GM18517 (cell line): Measurements from ENCODE around the gene QRICH1.

Source experiments
- ATAC-seq: cut with Tn5 transposase; IDR thresholded peaks from one replicate; pipeline ENCODE4 v1.9.1; 2021; ENCODE audit warnings: mild to moderate bottlenecking, moderate library complexity; ENCODE audit not compliant: unreplicated experiment

QRICH1 gene

GRCh38 chr3:49001155-49001554, 92.7 kb downstream of the QRICH1 start:
- ATAC-seq = no peak

DNA sequence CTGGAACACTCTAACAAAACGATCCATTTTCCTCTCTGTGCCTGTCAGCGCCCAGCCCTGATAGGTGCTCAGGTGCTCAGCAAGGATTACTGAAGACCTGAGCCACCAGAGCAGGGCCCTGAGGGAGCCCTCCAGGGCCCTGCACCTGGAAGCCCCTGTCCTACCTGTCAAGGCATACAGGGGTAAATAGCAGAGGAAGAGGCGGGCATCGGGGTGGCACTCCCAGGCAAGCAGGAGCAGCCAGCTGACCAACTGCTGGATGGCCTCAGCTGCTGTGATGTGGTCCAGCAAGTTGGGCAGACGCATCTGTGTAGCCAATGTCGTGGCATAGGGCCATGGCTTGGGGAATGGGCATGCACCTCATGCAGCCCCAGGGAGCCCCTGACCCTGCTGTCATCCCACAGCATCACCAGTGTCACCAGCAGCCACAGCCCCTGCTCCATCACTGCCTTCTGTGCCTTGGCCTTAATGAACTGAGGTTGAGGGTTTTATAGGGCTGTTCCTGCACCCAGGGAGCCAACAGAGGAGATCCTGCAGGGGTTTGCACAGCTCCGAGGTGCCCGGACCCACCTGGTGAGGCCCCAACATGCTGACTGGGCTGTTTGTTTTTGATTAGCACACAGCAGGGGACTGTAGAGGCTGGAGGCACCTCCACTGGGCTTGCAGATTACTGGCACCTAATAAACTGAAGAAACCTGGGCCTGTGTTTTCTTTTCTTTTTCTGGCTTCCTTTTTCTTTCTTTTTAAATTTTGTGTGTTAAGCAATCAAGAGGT, 94.6 kb downstream of the QRICH1 start:
- ATAC-seq = no peak

DNA sequence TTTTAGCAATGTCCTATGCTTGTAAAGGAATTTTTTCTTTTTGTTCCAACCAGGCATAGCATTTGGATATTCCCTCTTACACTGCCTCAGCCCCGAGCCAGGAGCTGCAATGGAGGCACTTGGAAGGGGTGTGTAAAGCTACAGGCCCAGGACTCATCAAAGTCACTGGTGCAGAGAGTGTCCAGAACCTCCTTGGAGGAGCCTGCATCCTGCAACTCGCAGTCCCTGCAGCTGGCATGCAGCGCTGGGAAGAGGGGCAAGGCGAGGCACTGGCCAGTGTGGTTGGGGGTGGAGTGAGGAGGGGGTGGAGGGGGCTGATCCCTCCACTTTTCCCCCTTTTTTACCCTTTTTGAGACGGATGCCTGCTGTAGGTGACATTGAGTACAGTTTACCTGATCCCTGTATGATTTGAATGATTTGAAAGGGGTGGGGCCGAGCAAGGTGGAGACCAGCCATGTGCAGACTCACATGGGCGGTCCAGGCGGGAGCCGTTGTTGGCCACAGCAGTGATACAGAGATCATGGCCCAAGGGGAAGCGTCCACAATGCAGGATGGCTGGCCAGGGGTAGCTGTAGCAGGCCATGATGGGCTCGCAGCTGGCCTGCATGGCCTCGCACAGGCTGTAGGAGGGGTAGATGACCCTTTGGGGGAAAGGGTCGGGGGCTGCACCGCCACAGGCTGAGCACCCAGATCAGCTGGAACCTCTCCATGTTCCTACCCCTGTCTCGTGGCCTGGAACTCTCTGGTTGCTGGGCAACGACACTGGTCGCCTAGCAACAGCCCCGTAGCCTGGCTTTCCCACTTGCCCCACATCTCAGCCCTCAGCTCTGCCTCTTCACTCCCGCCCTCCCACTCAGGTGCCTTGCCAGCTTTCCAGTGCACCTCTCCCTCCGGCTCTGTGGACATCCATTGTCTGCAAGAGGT, 95.9 kb downstream of the QRICH1 start:
- no peak for ATAC-seq

DNA sequence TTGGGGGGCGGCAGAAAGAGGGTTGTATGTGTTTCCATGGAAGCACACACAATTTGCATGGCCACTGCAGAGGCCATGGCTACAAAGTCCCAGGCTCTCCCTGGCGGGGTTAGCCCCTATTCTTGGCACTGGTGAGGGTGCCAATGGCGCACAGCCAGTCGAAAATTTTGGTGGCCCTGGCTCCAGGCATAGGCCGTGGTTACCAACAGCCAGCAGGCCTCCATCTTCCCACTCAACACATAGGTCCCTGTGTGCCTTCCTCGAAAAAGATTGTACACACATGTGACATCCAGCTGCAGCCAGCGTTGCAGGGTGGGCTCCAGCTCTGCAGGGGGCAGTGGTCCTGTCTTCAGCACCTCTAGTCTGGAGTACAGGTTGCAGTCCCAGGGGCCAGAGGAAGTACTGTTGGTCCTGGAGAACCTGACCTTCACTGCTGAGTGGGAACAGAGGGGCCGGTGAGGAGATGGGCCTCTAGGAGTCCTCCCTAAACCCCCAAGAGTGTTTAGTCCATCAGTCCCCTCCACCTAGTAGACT, 96.7 kb downstream of the QRICH1 start:
- ATAC-seq = no peak

GRCh38 chr3:48996640-48997039, 97.2 kb downstream of the QRICH1 start:
- ATAC-seq = no peak

DNA sequence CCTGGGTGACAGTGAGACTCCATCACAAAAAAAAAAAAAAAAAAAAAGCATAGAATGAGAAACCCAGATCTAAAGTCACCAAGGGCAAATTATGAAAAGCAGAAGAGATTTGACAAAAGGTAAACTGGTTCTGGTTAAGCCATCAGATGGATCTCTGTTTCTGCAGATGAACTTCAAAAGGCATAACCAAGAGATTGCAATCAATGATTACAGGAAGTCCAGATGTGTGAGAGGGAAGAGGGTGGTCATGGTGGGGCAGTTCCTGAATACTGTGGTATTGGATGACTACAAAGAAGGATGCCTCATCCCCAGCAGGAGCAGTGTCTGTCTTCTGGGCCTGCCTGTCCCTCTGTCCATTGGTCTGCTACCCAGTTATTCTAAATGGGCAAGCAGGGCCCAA, 100.0 kb downstream of the QRICH1 start:
- no peak for ATAC-seq

- ATAC-seq = no peak
Observed at GRCh38 chr3:48991851-48992545, 101.9 kb downstream of the QRICH1 start.

GRCh38 chr3:48990636-48991469, 103.0 kb downstream of the QRICH1 start:
- peak; percentile 20 for ATAC-seq

- peak; percentile 54 for ATAC-seq
Observed at GRCh38 chr3:48989796-48990635, 103.9 kb downstream of the QRICH1 start, which contains the start of gene P4HTM. Gene P4HTM, plus strand, starts transcription at chr3:48990241. Its CDS starts 16 bp downstream, at chr3:48990257.

- no peak for ATAC-seq
Observed at GRCh38 chr3:48989126-48989795, 104.6 kb downstream of the QRICH1 start.

DNA sequence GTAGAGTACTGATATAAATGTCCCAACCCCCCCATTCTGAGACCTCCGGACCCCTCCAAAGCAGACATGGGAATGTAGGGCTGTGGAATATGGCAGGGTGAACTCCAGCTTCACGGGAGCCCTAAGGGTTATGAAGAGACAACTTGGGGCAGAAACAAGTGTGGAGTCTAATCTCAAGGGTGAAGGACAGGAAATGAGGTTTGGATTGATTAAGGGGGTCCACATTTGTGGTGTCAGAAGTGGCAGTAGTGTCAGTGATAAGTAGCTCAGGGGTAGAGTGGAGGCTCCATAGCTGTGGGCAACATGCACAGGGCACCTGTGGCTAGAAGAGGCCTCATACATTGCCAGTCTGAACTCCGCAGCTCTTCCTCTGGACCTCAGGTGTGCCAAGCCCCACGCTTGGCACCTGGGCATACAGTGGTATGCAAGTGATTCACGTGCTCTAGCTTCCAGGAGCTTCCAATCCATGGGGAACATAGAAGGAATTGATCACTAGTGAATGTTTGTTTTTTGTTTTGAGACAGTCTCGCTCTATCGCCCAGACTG, 108.0 kb downstream of the QRICH1 start:
- ATAC-seq = no peak

DNA sequence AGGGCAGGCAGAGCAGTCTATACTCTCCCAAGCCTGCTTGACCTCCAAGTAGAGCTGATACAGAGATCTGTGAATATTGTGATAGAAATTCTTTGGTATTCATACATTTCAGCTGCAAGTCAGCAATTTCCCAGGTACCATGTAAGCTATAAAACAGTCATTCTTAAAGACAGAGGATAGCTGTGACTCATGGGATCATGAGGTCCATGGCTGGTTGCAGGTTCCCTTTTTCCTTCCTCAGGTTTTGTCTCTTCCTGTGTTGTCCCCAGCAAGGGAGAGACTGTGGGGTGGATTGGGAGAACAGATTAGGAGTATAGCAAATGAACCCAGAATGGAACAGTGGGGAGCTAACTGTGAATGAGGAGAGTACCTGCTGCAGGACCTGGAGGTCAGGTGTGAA, 109.2 kb downstream of the QRICH1 start:
- ATAC-seq = no peak

DNA sequence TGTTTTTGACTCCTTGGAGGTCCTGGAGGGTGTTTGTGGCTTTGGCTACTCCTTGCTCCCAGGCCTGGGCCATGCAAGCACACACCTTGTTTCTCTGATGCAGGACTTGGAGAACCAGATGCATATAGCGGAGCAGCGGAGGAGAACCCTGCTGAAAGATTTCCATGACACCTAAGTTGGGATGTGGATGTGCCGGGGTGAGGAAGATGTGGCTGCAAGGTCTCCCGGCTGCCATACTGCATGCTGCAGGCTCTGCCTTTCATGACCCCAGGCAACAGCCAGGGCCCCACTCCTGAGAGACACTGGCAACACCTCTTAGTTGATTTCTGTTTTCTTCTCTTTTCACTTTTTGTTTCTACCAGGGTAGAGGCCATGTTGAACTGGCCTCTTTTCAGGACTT, 110.8 kb downstream of the QRICH1 start:
- ATAC-seq = no peak

GRCh38 chr3:48982686-48983085, 111.2 kb downstream of the QRICH1 start:
- no peak for ATAC-seq

GRCh38 chr3:48982016-48982415, 111.9 kb downstream of the QRICH1 start:
- no peak for ATAC-seq

- ATAC-seq = no peak
Observed at GRCh38 chr3:48980295-48980694, 113.6 kb downstream of the QRICH1 start.
